Measurements from ENCODE around the gene CELF2. TPM values are rescaled to one million over a fixed set of nuclear protein-coding genes. Genes with fewer than 3 reads are reported as not detected.

CELF2 gene
- total RNA-seq, 1 donor from 2014 or later, result 31.6 TPM

DNA sequence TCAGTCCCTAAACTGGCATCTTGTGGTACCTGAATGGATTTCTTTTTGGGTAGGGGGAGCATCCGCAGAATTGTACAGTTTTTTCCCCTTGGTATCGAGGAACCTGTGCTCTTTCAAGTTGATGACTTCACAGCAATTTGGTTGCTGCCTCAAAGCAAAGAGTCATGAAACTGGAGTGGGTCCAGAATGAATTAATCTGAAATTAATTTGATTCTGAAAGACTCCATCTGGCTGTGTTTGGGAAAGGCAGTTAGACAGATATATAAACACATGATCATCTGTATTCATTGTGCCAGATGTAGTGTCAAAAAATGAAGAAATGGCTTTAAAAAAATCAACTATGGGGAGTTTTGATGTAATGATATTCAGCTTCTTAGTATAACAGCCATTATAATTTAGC lies 136.1 kb downstream of the CELF2 start:
- Histone ChIP-seq H3K27me3 (no peaks in the 10 kb centered on the region), H3K27ac (no peak overlapping the region), H3K9ac (no peak overlapping the region), H3F3A (ENCODE audit: low read depth) (no peaks in the 10 kb centered on the region), H3K4me3 (no peak overlapping the region), H3K4me2 (no peak overlapping the region), H2AFZ (replicated peaks) (no peak overlapping the region), H3K79me2 (ENCODE audit: low read depth) (no peaks in the 10 kb centered on the region), H3K9me3 (ENCODE audit: low read depth) (no peaks in the 10 kb centered on the region), H3K4me1 (peaks cover 31% of the 10 kb centered on the region), H4K20me1 (ENCODE audit: low read depth) (no peaks in the 10 kb centered on the region), H3K36me3 (no peaks in the 10 kb centered on the region)
- H3K4me1 Mint-ChIP-seq, result peaks cover 32% of the 10 kb centered on the region
- DNase-seq (ENCODE audit: low spot score), result no peak
- H3K36me3 Mint-ChIP-seq, result no peaks in the 10 kb centered on the region
- no peaks in the 10 kb centered on the region for H3K9me3 Mint-ChIP-seq
- no peaks in the 10 kb centered on the region for H3K27me3 Mint-ChIP-seq (ENCODE audit: insufficient read depth, low read depth)
- H3K27ac Mint-ChIP-seq, result no peak overlapping the region
- TF ChIP-seq EZH2 (IDR thresholded peaks at IDR 0.05) (no peak), EZH2phosphoT487 (IDR thresholded peaks at IDR 0.05) (no peak)
- TF ChIP-seq, protein P1, sequence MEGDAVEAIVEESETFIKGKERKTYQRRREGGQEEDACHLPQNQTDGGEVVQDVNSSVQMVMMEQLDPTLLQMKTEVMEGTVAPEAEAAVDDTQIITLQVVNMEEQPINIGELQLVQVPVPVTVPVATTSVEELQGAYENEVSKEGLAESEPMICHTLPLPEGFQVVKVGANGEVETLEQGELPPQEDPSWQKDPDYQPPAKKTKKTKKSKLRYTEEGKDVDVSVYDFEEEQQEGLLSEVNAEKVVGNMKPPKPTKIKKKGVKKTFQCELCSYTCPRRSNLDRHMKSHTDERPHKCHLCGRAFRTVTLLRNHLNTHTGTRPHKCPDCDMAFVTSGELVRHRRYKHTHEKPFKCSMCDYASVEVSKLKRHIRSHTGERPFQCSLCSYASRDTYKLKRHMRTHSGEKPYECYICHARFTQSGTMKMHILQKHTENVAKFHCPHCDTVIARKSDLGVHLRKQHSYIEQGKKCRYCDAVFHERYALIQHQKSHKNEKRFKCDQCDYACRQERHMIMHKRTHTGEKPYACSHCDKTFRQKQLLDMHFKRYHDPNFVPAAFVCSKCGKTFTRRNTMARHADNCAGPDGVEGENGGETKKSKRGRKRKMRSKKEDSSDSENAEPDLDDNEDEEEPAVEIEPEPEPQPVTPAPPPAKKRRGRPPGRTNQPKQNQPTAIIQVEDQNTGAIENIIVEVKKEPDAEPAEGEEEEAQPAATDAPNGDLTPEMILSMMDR (IDR thresholded peaks at IDR 0.05), result no peak
- H3K4me3 Mint-ChIP-seq, result no peak overlapping the region

DNA sequence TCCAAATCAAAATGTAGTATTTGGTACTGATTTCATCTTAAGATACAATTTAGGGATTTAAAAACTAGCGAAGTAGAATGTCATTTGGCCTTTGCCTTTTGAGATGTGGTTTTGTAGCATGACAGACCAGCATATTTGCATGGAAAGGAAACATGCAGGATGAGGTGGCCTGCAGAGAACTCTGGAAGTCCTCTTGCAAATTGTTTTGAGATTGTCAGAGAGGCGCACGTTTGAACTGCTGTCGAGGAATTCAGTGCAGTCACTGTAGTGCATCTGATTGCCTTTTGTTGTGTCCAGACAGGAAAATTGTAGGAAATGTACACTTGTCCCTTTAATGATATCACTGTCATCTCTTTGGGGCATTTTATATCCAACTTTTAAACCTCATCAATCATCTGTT lies 136.7 kb downstream of the CELF2 start:
- H3K9me3 Mint-ChIP-seq, result no peaks in the 10 kb centered on the region
- peak overlapping the region; percentile 45 for H3K4me2 ChIP-seq

DNA sequence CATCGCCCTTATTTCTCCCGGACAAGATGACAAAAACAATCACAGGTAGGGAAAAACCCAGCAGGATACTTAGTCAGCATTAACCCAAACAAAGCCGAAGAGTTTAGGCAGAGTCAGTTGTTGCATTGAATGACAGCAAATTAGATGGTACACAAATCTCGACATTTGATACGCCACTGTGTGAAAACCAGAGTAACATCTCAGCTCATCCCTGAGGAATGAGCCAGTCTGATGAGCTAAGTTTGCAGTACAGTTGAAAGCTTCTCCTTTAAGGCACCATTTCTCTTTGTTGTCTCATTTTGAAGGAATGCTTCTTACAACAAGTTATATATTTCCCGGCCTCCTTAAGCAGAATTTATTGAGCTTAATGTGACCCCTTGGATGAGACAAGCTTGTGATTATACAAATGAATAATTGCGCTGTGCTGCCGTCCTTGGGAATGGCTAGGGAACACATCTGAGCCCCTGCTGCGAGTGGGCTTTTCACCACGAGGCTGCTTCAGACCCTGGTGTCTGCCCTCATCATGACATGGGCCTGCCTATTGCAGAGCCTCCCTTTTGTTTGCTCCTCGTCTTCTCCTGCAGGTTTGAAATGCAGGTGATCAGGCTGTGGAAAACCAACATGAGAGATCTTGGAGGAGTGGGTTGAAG lies 137.3 kb downstream of the CELF2 start:
- H3F3A ChIP-seq (ENCODE audit: low read depth), result no peaks in the 10 kb centered on the region
- H3K79me2 ChIP-seq (ENCODE audit: low read depth), result peaks cover 1% of the 10 kb centered on the region
- H2AFZ ChIP-seq (replicated peaks), result no peak overlapping the region
- no peak overlapping the region for H3K4me3 ChIP-seq
- no peaks in the 10 kb centered on the region for H3K27me3 Mint-ChIP-seq (ENCODE audit: insufficient read depth, low read depth)
- no peaks in the 10 kb centered on the region for H3K36me3 Mint-ChIP-seq
- peak; percentile 16 for DNase-seq (ENCODE audit: low spot score)
- no peaks in the 10 kb centered on the region for H3K9me3 Mint-ChIP-seq
- peaks cover 31% of the 10 kb centered on the region for H3K4me1 ChIP-seq
- H3K9ac ChIP-seq, result no peak overlapping the region
- no peak overlapping the region for H3K4me3 Mint-ChIP-seq
- H3K9me3 ChIP-seq (ENCODE audit: low read depth), result no peaks in the 10 kb centered on the region
- H3K27me3 ChIP-seq, result no peaks in the 10 kb centered on the region
- no peaks in the 10 kb centered on the region for H4K20me1 ChIP-seq (ENCODE audit: low read depth)
- TF ChIP-seq EZH2phosphoT487 (IDR thresholded peaks at IDR 0.05), result no peak
- TF ChIP-seq EZH2 (IDR thresholded peaks at IDR 0.05), result no peak
- TF ChIP-seq, protein P1 (IDR thresholded peaks at IDR 0.05), result no peak
- peak overlapping the region; percentile 14 for H3K27ac Mint-ChIP-seq
- peak overlapping the region; percentile 45 for H3K4me2 ChIP-seq
- no peaks in the 10 kb centered on the region for H3K36me3 ChIP-seq
- peaks cover 29% of the 10 kb centered on the region for H3K4me1 Mint-ChIP-seq
- H3K27ac ChIP-seq, result no peak overlapping the region

More for the DNA sequence above, 136.7 kb downstream of the CELF2 start:
- no peak for TF ChIP-seq EZH2phosphoT487 (IDR thresholded peaks at IDR 0.05)
- TF ChIP-seq, protein P1 (IDR thresholded peaks at IDR 0.05), result no peak
- TF ChIP-seq EZH2 (IDR thresholded peaks at IDR 0.05), result no peak
- Histone ChIP-seq H2AFZ (replicated peaks) (no peak overlapping the region), H3K9ac (no peak overlapping the region), H3K4me1 (peaks cover 31% of the 10 kb centered on the region), H3K4me3 (no peak overlapping the region), H4K20me1 (ENCODE audit: low read depth) (no peaks in the 10 kb centered on the region), H3K79me2 (ENCODE audit: low read depth) (no peaks in the 10 kb centered on the region), H3K9me3 (ENCODE audit: low read depth) (no peaks in the 10 kb centered on the region), H3K27me3 (no peaks in the 10 kb centered on the region), H3K36me3 (no peaks in the 10 kb centered on the region), H3F3A (ENCODE audit: low read depth) (no peaks in the 10 kb centered on the region), H3K27ac (no peak overlapping the region)
- no peak for DNase-seq (ENCODE audit: low spot score)
- Mint-ChIP-seq H3K27ac (no peak overlapping the region), H3K4me1 (peaks cover 29% of the 10 kb centered on the region), H3K36me3 (no peaks in the 10 kb centered on the region), H3K27me3 (ENCODE audit: insufficient read depth, low read depth) (no peaks in the 10 kb centered on the region), H3K4me3 (no peak overlapping the region)
